Neural progenitor cell (in vitro differentiated cells): ENCODE measurements around the gene MAT1A.
"Not testable (repeated sequence)": the region's sequence is repeated elsewhere in the genome, so short reads cannot be mapped to it uniquely, and the experiment has no call there.

ENCODE experiments used
- EZH2phosphoT487 ChIP-seq: fragments of 200-600 bp; sonication (generic); IDR thresholded peaks from 2 replicates; pipeline ENCODE4 v1.6.1; 2017; ENCODE audit warnings: antibody characterized with exemption
- TF ChIP-seq, protein P1 (sequence below): fragments of 200-600 bp; sonication (generic); IDR thresholded peaks from 2 replicates; pipeline ENCODE4 v1.5.1; 2017; ENCODE audit warnings: antibody characterized with exemption, mild to moderate bottlenecking

DNA sequence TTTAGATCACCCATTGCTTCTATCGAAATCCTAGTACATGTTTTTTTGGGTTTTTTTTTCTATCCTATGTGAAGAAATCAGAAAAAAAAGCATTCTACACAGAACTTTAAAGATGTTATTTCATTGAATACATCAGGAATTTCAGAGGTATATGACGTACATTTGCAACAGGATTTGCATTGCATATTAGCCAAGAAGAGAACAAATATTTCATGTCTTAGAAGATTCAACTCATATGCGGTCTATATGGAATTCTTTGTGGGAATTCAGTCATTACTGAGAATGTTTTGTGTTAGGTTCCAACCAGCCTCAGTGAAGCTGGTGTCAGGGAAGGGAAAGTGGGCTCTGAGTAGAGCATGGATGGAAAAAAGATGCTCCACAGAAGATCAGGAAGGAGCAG, 45.1 kb downstream of the MAT1A start:
- TF ChIP-seq, protein P1, sequence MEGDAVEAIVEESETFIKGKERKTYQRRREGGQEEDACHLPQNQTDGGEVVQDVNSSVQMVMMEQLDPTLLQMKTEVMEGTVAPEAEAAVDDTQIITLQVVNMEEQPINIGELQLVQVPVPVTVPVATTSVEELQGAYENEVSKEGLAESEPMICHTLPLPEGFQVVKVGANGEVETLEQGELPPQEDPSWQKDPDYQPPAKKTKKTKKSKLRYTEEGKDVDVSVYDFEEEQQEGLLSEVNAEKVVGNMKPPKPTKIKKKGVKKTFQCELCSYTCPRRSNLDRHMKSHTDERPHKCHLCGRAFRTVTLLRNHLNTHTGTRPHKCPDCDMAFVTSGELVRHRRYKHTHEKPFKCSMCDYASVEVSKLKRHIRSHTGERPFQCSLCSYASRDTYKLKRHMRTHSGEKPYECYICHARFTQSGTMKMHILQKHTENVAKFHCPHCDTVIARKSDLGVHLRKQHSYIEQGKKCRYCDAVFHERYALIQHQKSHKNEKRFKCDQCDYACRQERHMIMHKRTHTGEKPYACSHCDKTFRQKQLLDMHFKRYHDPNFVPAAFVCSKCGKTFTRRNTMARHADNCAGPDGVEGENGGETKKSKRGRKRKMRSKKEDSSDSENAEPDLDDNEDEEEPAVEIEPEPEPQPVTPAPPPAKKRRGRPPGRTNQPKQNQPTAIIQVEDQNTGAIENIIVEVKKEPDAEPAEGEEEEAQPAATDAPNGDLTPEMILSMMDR: not testable (repeated sequence)
- not testable (repeated sequence) for TF ChIP-seq EZH2phosphoT487
